Measurements from ENCODE around the gene APRT. TPM values are rescaled to one million over a fixed set of nuclear protein-coding genes. Genes with fewer than 3 reads are reported as not detected.

The APRT gene
- total RNA-seq, 1 experiment from 2014 or later, result 311 TPM

DNA sequence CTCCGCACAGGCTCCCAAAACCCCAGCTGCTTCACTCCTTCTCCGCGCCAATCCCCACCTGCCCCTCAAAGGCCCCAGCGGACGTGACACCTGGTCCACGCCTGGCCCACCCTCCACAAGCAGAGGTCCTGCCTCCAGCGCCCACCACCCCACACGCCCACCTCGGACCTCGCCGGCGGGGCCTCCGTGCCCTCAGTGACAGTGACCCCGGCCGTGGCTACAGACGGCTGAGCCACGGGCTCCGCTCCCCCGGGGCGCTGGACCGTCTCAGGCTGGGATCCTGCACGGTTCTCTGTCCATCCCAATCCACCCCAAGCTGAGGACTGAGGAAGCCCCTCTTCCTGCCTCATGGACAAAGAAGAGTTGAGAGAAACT is 51.8 kb downstream of the APRT start (continued):
- TF ChIP-seq, protein P1, sequence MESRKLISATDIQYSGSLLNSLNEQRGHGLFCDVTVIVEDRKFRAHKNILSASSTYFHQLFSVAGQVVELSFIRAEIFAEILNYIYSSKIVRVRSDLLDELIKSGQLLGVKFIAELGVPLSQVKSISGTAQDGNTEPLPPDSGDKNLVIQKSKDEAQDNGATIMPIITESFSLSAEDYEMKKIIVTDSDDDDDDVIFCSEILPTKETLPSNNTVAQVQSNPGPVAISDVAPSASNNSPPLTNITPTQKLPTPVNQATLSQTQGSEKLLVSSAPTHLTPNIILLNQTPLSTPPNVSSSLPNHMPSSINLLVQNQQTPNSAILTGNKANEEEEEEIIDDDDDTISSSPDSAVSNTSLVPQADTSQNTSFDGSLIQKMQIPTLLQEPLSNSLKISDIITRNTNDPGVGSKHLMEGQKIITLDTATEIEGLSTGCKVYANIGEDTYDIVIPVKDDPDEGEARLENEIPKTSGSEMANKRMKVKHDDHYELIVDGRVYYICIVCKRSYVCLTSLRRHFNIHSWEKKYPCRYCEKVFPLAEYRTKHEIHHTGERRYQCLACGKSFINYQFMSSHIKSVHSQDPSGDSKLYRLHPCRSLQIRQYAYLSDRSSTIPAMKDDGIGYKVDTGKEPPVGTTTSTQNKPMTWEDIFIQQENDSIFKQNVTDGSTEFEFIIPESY (IDR thresholded peaks at IDR 0.05; ENCODE audit: extremely low read depth, insufficient replicate concordance, low read length), result no peak
- TF ChIP-seq EGR1 (IDR thresholded peaks at IDR 0.05; ENCODE audit: low read depth) (no peak), POLR2AphosphoS5 (IDR thresholded peaks at IDR 0.05; ENCODE audit: low read depth, low read length) (no peak), YY1 (IDR thresholded peaks at IDR 0.05; ENCODE audit: extremely low read depth, insufficient replicate concordance, low read depth, low read length) (no peak), SP1 (IDR thresholded peaks at IDR 0.05; ENCODE audit: low read depth) (no peak)

Other genes with a start within 250 kb of the APRT start
- gene ZC3H18, start 241.5 kb downstream of the APRT start, total RNA-seq (2021; ENCODE audit: unreplicated experiment), result 57.8 TPM
- not detected for gene IL17C, start 173.4 kb downstream of the APRT start, total RNA-seq (2021; ENCODE audit: unreplicated experiment)
- 321 TPM for gene CYBA, start 160.9 kb downstream of the APRT start, total RNA-seq (2021; ENCODE audit: unreplicated experiment)
- 119 TPM for gene MVD, start 148.8 kb downstream of the APRT start, total RNA-seq (2021; ENCODE audit: unreplicated experiment)
- gene SNAI3, start 125.4 kb downstream of the APRT start, total RNA-seq (2021; ENCODE audit: unreplicated experiment), result 2.2 TPM
- 39.4 TPM for gene RNF166, start 105.5 kb downstream of the APRT start, total RNA-seq (2021; ENCODE audit: unreplicated experiment)
- gene CTU2, start 105.4 kb downstream of the APRT start, total RNA-seq (2021; ENCODE audit: unreplicated experiment), result 71.3 TPM
- gene PIEZO1, start 26.7 kb downstream of the APRT start, total RNA-seq (2021; ENCODE audit: unreplicated experiment), result 224 TPM
- gene CDT1, start 8.1 kb downstream of the APRT start, total RNA-seq (2021; ENCODE audit: unreplicated experiment), result 160 TPM
- gene GALNS, start 45.0 kb upstream of the APRT start, total RNA-seq (2021; ENCODE audit: unreplicated experiment), result 44.6 TPM
- 94.1 TPM for gene TRAPPC2L, start 45.2 kb upstream of the APRT start, total RNA-seq (2021; ENCODE audit: unreplicated experiment)
- 0.57 TPM for gene PABPN1L, start 54.7 kb upstream of the APRT start, total RNA-seq (2021; ENCODE audit: unreplicated experiment)
- gene CBFA2T3, start 165.3 kb upstream of the APRT start, total RNA-seq (2021; ENCODE audit: unreplicated experiment), result 19.1 TPM